Measurements from ENCODE around the gene PRKG1. TPM values are rescaled to one million over a fixed set of nuclear protein-coding genes. Genes with fewer than 3 reads are reported as not detected.
A peak's percentile ranks its signal among the peaks of the same experiment; 100 is the strongest.

The PRKG1 gene
- total and polyA plus RNA-seq, 2 of the 8 experiments (the other 6 are each of a cell fraction or from before 2014, with no cell fraction given): 4.2 to 15.2 TPM

- no peak for FAIRE-seq
- no peak overlapping the region for H3K23ac ChIP-seq (ENCODE audit: insufficient read length)
- no peak overlapping the region for H4K5ac ChIP-seq (ENCODE audit: insufficient read length, low read depth, low read length)
- H3K14ac ChIP-seq (ENCODE audit: insufficient read length): no peak overlapping the region
- H4K20me1 ChIP-seq (replicated peaks in 1 of 2; ENCODE audit: control insufficient read depth in 1 of 2, insufficient read depth in 2 of 2, low read length in 2 of 2): no peaks in the 10 kb centered on the region
- no peak overlapping the region for H3K4me3 ChIP-seq (ENCODE audit: extremely low read depth in 1 of 4, insufficient read depth in 2 of 4, low read depth in 3 of 4, low read length in 4 of 4)
- H3K4ac ChIP-seq (replicated peaks; ENCODE audit: insufficient read length, low read depth, low read length): no peak overlapping the region
- no peak overlapping the region for H3K56ac ChIP-seq (replicated peaks; ENCODE audit: insufficient read length, low read depth, low read length)
- H2BK12ac ChIP-seq (ENCODE audit: low read depth, low read length): no peak overlapping the region
- no peak overlapping the region for H2BK120ac ChIP-seq (replicated peaks; ENCODE audit: low read depth, low read length)
- no peak overlapping the region for H3K4me2 ChIP-seq (ENCODE audit: insufficient read depth in 1 of 2, low read depth in 2 of 2, low read length in 2 of 2)
- H2BK5ac ChIP-seq (ENCODE audit: low read depth, low read length): no peak overlapping the region
- no peak overlapping the region for H2BK20ac ChIP-seq (ENCODE audit: low read length)
- no peak overlapping the region for H4K91ac ChIP-seq (replicated peaks; ENCODE audit: insufficient read length, low read length)
- H2AFZ ChIP-seq (ENCODE audit: low read length): no peak overlapping the region
- H3K23me2 ChIP-seq (ENCODE audit: low read depth, low read length): no peaks in the 10 kb centered on the region
- no peaks in the 10 kb centered on the region for H3K4me1 ChIP-seq (replicated peaks in 1 of 4; ENCODE audit: control insufficient read depth in 3 of 4, insufficient read depth in 4 of 4, low read length in 3 of 4)
- no peaks in the 10 kb centered on the region for H3K79me2 ChIP-seq (ENCODE audit: control insufficient read depth in 1 of 2, insufficient read depth in 2 of 2, low read length in 2 of 2)
- no peaks in the 10 kb centered on the region for H3K79me1 ChIP-seq (ENCODE audit: low read depth, low read length)
- WGBS, 2 experiments (ENCODE audit: extremely low coverage in 1 of 2, insufficient coverage in 1 of 2, insufficient read length in 1 of 2, insufficient replicate concordance in 2 of 2, low coverage in 1 of 2, low lambda C conversion rate in 2 of 2, missing lambda C conversion rate in 1 of 2): 85% methylated on average over 3 of the region's 3 CpGs; no CpG with 5 or more reads in 1 of the 2 experiments
- CTCF ChIA-PET (ENCODE audit: partially characterized antibody): interaction anchor here (0.7 to 1.2 kb wide), 3 partner anchors 9 to 76 kb away, joined by 3 to 4 read pairs (median 3); no protein-coding TSS in a partner anchor
- H3K27ac ChIP-seq (ENCODE audit: low read depth, low read length): no peak overlapping the region
- no peaks in the 10 kb centered on the region for H3K27me3 ChIP-seq (replicated peaks in 1 of 4; ENCODE audit: control insufficient read depth in 3 of 4, extremely low read depth in 1 of 4, insufficient read depth in 3 of 4, low read length in 3 of 4)
- TF ChIP-seq MAFK (IDR thresholded peaks at IDR 0.05; ENCODE audit: low read depth, low read length) (peak; percentile 44), RBBP5 (IDR thresholded peaks at IDR 0.05; ENCODE audit: borderline replicate concordance, low read depth, low read length) (no peak)
- H3K9me3 ChIP-seq (ENCODE audit: insufficient read depth in 2 of 2, low read depth in 1 of 2, low read length in 1 of 2): no peaks in the 10 kb centered on the region
- no peaks in the 10 kb centered on the region for H3K36me3 ChIP-seq (ENCODE audit: control insufficient read depth in 2 of 4, insufficient read depth in 4 of 4, low read length in 3 of 4)
- H4K8ac ChIP-seq (ENCODE audit: extremely low read depth, insufficient read depth, low read length): no peak overlapping the region
- POLR2A ChIA-PET (ENCODE audit: partially characterized antibody): no interaction called here
- H3K18ac ChIP-seq (ENCODE audit: extremely low read depth, low read length): no peak overlapping the region
- no peak overlapping the region for H2AK5ac ChIP-seq (ENCODE audit: low read depth, low read length)
- no peak for DNase-seq (ENCODE audit: low read depth in 1 of 2, low spot score in 2 of 2)
- H2BK15ac ChIP-seq (ENCODE audit: low read length): no peak overlapping the region
- H3K9ac ChIP-seq (replicated peaks in 1 of 4; ENCODE audit: extremely low read depth in 1 of 4, low read depth in 3 of 4, low read length in 3 of 4): no peak overlapping the region
Observed at GRCh38 chr10:51507476-51507875, 433.2 kb downstream of the PRKG1 start.

All from H1 (cell line).